ENCODE data around the gene CDH4.
"Not testable (repeated sequence)": the region's sequence is repeated elsewhere in the genome, so short reads cannot be mapped to it uniquely, and the experiment has no call there.

Gene CDH4

DNA sequence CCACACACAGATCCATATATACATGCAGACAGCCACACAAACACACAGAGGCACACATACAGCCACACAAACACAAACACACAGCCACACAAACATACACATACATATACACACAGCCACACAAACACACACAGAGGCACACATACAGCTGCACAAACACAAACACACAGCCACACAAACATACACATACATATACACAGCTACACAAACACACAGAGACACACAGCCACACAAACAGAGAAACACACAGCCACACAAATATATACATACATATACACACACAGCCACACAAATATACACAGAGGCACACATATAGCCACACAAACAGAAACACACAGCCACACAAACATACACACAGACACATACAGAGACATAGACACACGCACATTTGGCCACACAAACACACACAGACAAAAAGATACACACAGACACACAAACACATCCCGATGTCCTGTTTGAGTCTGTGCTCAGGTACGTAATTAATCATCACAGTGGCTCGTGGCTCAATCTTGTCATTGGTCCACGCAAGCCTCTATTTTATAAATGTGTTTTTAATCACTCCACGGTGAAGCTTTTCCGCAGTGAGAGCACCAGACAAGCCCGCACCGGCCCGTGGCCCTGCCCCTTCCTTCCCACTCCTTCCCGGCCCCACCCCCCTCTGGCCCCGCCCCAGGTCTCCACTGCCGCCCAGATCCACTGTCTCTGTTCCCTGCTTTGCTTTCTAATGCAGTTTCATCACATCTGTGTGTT, 135.3 kb downstream of the CDH4 start:
- DNase-seq (ENCODE audit: low read depth in 2 of 2), result no peak

DNA sequence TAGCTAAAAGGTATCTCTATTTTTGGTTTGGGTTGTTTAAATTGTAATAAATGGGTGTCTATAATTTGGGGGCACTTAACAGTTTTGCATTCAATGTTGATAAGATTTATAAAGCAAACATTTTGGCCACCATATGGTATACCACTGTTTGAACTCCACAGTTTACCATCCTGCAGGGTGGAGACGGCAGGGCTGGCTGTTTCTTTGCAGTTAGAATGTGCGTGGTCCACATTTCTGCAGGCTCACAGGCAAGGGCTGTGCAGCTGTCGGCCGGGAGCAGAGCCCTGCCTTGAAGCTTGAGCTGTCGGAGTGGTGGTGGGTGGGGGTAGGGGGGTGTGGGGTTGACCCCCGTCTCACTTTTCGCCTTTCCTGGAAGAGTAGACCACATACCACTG, 135.9 kb downstream of the CDH4 start:
- no peak for DNase-seq (ENCODE audit: low read depth in 2 of 2)

DNA sequence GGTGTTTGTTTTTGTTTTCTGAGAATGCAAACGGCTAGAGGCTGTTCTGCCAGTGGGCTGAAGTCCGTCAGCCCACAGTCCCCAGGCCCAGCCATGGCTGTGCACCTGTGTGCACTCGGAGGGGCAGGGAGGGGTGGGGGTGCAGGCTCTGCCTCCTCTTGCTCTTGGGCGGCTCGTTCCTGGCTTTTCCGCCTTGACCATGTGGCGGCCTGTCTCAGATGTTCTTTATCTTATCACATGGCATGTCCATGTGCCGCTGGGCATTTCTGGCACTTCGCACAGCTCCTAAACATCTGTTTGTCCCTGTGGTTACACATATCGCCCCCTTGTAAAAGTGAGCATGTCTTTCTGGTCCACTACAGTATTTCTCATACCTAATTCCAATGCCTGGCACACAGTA, 137.0 kb downstream of the CDH4 start:
- DNase-seq (ENCODE audit: low read depth in 2 of 2), result no peak

DNA sequence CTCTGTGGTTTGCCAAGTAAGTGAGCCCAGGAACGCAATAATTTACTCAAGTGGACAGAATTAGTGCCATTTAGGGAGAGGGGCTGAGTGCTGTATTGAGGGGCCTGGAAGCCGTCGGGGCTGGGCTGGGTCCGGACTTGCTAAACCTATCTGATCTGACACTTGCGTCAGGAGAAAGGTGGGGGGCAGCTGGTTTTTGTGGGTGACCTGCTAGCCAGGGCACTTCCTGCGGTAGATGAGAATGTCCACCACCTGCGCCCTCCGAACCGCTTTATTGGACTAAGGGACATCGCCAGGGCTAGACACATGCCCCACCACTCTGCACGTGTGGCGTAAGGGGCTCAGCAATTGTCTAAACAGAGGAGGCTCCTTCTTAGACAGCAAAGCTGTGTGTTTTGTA, 139.1 kb downstream of the CDH4 start:
- no peak for DNase-seq (ENCODE audit: low read depth in 2 of 2)

DNA sequence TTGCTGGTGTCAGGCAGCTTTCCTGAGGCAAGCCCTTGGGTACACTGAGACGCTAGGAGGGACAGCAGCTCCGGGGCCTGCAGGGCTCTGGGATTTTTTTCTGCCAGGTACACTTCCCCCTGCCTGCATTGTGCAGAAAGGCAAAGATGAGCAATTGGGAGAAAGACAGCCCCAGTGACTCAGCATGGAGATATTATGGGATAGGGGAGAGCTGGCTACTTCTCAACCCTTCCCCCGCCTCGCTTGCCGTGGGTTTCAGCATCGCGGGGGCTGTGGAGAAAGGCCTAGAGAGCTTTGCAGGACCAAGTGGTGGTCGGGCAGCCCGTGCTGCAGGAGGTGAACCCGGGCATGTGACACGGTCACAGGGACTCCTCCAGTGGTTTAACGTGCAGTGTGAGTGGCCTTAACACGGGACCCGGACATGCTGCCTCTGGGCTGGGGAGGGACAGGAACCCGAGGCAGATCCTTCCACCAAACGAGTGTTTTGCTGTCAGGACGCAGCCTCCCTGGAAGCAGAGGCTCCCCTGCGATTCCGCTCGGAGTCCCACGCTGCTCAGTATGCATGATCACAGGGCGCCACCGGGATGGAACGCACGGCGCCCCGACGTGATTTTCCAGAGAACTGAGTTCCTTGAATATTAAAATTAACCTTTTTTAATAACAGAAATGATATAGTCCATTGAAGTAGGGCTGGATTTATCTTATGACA, 139.9 kb downstream of the CDH4 start:
- DNase-seq (ENCODE audit: low read depth in 2 of 2), result no peak

DNA sequence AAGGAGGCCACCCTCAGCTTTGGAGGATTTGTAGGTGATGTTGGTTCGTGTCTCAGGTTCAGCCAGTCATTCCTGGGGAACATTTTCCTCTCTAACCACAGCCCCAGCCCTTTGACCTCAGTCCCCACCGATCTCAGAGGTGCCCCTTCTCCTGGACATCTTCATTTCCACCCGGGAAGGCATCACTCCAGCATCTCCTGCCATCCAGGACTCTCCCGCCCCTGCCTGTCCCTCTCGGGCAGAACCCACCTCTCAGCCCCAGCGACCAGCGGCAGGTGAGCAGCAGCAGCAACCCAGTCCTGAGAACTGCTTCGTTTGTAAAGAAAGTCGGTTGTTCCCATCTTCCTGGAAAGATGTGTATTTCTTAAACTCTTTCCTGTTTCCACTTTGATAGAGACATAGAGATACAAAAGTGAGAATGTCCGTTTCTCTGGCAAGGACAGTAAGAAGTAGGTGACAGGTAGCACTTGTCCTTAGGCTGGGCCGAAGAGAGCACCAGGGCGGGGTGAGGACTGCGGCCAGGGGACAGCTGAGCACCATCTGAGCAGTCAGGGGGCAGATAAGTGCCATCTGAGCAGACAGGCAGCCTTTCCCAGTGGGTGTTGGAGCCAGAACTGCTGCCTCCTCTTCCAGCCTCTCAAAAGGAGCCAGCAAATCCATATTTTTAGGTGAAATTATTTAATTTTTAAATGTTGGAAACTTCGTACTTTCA, 142.2 kb downstream of the CDH4 start:
- DNase-seq (ENCODE audit: low read depth in 2 of 2), result no peak

DNA sequence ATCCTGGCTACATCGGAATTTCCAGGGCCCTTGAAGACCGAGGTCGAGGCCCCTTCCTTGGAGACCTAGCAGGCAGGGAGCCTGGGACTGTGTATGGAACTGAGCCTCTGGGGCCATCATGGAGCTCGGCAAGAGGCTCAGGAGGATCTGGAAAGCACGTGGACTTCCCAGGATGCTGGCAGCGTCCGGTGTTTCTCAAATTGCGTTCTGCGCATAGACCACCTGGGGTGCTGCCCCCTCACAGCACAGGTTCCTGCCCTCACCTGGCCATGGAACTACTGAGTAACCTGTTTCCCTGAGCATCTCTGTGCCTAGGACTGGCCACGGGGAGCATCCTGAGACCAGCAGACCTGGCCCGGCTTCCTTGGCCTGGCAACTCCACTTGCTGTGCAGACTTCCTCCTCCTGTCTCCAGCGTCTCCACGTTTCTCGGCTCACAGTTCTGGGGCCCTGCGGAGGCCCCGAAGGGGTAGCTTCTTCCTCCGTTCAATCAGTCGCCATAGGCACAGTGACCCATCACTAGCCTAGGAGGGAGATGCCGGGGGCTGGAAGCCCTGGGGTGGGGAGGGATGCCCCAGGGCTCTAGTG, 144.3 kb downstream of the CDH4 start:
- no peak for DNase-seq (ENCODE audit: low read depth in 2 of 2)

DNA sequence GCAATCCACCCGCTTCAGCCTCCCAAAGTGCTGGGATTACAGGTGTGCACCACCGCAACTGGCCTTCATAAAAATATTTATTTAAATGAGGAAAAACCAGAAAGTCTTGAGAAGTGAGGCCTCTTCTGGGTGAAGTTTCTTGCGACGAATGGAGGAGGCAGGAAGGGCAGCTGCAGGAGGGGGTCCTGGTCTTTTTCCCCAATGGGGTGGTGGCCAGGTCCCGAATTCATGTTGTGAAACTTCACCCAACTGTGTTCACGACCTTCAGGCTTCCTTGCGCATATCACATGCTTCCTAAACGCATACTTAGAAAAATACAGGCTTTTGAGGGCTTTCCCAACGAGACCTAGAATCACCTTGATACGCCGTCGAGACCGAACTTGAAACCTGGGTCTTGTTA, 145.1 kb downstream of the CDH4 start:
- DNase-seq (ENCODE audit: low read depth in 2 of 2), result no peak

DNA sequence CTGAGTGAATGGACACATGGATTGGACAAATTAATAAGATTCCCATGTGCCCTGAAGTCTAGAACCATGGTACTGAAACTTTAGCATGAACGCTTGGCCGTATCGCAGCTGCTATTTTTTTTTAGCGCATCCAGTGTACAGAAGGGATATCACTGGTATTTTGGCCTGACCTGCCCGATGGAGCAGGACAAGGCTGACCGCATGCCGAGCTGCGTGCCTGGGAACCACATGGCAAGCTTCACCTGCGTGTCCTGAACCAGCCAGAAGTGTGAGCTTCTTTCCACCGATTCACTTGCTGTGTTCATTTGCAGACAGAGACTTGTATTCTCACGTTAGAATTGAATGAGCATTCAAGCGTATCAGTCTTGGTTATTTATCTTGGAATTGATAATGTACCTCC, 145.7 kb downstream of the CDH4 start:
- no peak for DNase-seq (ENCODE audit: low read depth in 2 of 2)

DNA sequence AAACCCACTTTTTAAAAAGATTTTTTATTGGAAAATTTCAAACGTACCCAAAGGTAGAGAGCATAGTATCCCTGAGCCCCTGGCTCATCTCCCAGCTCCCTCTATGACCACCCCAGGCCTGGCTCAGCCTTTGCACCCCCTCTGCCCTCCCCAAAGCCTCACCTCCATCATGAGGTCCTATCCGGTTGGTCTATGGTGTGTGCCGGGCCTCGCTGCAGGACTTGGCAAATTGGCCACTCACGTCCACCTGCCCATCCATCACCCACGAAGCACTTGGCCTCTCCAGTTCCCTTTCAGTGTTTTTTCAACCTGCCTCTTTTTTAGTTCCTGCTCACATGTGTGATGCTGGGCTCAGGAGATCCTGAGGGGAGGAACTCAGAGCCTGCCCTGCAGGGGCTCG, 147.4 kb downstream of the CDH4 start:
- no peak for DNase-seq (ENCODE audit: low read depth in 2 of 2)

DNA sequence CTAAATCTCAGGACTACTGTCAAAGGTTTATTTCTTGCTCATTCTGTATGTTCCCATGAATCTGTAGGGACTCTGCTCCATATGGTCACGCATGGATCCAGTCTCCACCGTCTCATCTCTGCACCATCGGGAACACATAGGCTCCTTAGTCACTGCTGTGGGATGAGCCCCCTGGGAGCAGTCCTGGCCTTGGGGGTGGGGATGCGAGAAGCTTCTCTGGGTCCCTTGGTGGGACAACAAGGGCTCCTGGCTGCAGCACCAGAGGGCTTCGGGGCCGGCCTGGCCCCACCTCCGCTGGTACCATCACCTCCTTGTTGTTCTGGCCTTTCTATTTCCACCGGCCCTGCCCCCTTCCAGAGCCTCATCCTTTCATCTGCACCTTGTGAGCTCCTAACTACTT, 148.4 kb downstream of the CDH4 start:
- DNase-seq (ENCODE audit: low read depth in 2 of 2), result no peak

DNA sequence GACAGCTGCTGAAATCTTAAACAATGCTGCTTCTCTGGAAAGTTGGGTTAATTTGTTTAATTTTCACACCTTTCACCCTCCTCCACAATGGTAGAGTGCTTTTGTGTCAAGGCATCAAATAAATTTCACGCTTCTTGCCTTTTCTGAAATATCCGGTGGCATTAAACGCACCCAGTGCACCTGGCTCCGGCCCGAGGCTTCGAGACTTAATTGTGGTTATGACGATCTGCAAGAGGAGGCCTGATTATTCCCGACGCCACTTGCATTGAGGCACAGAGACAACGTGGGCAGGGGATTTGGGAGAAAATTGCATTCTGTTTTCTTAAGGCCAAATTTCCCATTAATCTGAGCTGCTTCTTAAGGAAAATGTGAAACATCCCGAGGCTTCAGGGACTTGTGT, 152.2 kb downstream of the CDH4 start:
- DNase-seq (ENCODE audit: low read depth in 2 of 2), result no peak

DNA sequence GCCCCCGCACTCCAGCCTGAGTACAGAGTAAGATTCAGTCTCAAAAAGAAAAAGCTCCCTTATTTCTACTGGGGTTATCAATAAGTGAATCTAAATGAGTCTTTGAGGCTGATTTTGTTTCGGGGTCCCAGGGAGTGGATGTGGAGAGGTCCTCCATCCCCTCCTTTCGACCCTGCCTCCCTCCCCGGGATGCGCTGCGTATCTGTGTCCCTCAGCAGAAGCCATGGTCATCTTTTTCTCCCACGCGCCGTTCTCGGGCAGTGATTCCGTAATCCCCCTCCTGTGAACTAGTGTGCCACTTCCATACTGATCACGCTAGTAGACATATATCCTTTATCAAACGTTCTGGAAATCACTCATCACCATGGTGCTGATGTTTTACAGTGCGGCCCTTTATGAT, 152.9 kb downstream of the CDH4 start:
- no peak for DNase-seq (ENCODE audit: low read depth in 2 of 2)

DNA sequence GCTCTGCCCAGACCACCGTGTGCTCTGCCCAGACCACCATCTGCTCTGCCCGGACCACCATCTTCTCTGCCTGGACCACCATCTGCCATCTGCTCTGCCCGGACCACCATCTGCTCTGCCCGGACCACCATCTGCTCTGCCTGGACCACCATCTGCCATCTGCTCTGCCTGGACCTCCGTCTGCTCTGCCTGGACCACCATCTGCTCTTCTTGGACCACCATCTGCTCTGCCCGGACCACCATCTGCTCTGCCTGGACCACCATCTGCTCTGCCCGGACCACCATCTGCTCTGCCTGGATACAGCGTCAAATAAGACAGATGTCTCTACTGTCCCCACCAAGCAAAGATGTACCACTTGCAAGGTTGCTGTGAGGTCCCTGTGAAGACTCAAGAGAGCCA, 154.7 kb downstream of the CDH4 start:
- not testable (repeated sequence) for DNase-seq (ENCODE audit: low read depth in 2 of 2)

DNA sequence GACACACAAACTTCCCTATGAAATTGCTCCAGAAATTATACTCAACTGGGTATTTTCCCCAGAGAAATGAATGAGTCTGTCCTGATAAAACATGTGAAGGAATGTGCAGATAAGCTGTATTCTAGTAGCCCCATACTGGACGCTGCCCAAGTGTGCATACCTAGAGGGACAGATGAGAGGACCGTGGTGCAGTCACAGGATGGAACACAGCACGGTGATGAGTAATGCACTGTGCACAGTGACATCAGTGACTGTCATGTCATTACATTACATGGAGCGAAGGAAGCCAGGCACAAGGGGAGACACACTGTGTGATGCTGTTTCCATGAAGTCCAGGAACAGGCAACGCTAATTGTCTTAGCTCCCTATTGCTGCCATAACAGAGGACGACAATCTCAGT, 155.5 kb downstream of the CDH4 start:
- no peak for DNase-seq (ENCODE audit: low read depth in 2 of 2)

DNA sequence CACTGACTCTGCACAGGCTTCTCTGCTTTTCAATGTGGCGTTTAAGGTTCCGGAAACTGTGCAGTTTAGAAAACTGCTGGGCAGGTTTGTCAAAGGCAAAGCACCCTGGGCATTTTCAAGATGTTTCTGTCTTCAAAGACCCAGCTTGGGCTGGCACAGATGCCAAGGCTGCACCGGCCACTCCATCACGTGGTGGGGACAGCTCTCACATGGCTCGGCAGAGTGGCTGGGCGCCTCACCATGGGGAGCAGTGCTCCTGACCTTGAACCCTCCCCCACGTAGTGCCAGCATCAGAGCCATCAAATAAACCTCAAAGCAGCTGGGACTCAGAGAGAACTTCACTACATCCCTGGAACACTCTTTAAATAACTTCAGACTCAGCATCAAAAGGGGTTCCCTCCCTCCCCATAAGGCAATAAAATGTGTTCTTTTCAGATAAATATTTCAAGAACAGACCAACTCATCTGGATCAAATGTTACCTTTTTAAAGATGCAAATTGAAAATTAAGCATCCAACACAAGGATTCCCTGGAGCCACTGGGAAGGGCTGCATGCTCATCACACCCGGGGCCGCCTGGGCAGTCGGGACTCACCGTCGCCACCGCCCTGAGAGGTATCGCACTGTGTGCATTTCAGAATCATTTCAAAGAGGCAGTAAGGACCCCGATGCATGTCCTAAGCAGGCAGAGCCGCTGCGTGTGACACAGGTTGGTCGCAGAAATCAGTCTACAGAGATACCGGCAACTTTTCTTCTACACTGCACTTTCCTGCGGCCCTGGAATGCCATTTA, 157.1 kb downstream of the CDH4 start:
- DNase-seq (ENCODE audit: low read depth in 2 of 2), result no peak

DNA sequence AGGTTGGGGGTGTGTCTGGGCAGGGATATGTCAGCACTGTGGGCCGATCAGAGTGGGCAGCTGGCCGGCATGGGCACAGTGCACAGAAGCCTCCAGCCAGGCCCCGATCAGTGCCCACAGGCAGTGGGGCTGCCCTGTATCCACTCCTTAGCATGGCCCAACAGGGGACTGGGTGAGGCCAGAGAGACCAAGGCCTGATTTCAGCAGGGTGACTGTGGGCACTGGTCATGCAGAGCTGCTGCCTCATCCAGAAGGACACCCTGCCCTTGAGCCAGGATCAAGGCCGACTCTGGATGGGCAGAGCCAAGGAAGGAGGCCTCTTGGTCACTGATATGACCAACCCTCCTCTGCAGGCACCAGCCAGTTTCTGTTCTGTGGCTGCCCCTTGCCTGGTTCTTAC, 159.7 kb downstream of the CDH4 start:
- no peak for DNase-seq (ENCODE audit: low read depth in 2 of 2)

DNA sequence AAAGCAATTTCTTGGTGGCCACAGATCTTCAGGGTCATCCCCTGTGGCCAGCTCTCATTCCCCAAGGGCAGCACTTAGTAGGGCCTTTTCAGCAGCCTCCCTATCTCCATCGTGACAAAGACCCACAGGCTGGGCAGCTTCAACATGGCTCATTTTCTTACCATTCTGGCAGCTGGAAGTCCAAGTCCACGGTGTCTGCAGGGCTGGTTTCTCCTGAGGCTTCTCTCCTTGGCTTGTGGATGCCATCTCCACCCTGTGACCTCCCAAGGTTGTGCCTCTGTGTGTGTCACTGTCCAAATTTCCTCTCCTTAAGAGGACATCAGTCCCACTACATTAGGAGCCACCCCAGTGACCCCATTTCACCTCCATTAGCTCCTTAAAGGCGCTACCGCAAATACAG, 161.7 kb downstream of the CDH4 start:
- DNase-seq (ENCODE audit: low read depth in 2 of 2), result no peak

DNA sequence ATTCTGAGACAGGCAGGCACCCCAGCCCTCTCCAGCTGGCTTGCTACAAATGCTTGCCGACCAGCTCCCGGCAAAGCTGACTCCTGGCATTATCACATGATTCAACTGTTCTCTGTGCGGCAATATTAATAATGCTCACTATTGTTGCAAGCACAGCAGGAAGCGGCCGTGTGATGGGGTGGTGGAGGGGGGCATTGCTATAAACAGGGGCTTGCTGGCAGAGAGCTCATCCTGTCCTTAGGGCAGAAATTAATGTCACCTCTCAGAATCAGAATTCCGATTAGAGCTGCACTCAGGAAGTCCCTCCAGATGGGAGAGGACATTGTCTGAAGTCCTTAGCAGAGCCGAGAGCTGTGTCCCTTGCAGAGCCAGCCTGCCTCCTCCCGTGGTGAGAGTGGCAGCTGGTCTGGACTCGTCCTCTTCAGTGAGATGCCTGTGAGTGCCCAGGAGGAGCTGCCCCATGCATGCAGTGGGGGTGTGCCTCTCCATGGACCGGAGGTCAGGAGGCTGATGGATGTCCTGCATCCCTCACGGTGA, 162.5 kb downstream of the CDH4 start:
- DNase-seq (ENCODE audit: low read depth in 2 of 2), result no peak

DNA sequence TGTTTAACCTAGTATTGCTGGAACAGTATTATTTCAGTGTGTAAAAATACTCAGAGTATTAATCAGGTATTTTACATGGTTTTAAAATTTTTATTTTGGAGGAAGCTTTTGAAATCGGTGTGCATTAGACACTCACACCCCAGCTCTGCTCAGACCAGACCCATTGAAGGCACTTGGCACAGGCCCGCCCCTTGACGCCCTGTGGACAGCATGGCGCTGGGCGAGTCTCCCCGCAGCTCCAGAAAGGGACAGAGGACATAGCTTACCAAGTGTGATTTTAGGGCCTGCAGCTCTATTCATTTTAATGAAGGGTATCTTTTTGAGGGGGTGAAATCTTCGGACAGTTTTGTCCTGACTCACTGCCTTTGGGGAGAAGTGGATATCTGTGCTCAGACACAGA, 164.5 kb downstream of the CDH4 start:
- no peak for DNase-seq (ENCODE audit: low read depth in 2 of 2)

DNA sequence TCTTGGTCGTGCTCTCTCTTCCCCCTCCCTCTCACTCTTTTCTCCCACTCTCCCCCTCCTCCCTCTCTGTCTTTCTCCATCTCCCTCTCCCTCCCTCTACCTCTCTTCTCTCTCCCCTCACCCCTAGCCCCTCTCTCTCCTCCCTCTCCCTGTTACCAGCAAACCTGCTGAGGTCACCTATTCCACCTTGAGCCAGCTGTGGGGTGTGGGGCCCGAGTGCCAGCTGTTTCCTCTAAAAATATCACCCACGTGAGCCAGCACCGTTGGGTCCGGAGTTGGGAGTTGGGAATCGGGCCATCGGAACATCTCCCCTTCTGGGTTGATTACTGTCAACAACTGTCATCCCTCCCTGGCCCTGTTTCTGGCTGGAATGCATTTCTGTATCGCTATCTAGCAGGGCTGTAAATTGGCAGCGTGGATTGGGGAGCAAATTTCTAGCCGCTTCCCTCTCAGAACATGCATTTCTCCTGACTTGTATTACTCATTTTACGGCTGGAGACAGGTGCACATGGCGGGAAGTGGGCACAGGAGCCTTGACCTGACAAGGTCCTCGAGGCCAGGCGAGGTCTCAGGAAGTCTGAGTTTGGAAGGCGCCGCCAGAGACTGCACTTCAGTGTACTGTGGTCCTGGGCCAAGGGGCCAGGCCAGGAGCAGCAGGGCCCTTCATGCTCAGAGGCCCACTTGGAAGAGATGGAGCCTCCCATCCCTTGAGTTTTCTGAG, 165.3 kb downstream of the CDH4 start:
- DNase-seq (ENCODE audit: low read depth in 2 of 2), result no peak
